ENCODE measurements around the gene ABCF2.

DNA sequence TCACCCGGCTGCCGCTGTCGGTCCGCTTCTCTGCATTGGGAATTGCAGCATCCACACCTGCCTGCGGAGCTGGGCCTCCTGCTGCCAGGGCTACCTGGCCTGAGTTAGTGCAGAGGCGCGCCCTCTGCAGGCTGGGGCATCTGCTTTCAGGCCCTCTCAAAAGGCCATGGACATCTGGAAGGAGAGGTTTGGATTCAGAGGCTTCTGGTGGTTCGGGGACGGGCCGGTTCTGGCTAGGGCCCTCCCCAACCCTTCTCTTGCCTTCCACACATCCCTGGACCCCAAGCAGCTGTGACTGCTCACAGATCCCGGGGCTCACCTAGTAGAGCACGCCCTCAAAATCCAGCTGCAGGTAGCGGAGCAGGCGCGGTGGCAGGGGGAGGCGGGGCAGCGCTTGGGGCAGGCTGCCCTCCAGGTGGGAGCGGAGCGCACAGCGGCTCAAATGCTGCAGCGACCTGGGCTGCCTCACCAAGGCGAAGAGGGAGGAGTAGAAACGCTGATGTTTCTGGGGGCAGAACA, 51.2 kb downstream of the ABCF2 start:
- TF ChIP-seq EZH2phosphoT487 (IDR thresholded peaks at IDR 0.05; ENCODE audit: borderline replicate concordance, low read length) (no peak), CTCF (conservative IDR thresholded peaks at IDR 0.05; ENCODE audit: low read depth, low read length) (peak; percentile 56; the same call in 1 of the 2 replicates), EZH2 (IDR thresholded peaks at IDR 0.05; ENCODE audit: low read length, unreplicated experiment) (no peak)

Data from PC-3 (cell line).